Activated effector memory CD4-positive, alpha-beta T cell treated with Interleukin-2 at 50 U/mL for 16 hours (primary cell): ENCODE measurements around the gene TMEM114.
"Not testable (repeated sequence)": the region's sequence is repeated elsewhere in the genome, so short reads cannot be mapped to it uniquely, and the experiment has no call there.

Experiments
- DNase-seq: peaks from one replicate; pipeline ENCODE4 v3.0.0-alpha.2; 2020

Gene TMEM114

DNA sequence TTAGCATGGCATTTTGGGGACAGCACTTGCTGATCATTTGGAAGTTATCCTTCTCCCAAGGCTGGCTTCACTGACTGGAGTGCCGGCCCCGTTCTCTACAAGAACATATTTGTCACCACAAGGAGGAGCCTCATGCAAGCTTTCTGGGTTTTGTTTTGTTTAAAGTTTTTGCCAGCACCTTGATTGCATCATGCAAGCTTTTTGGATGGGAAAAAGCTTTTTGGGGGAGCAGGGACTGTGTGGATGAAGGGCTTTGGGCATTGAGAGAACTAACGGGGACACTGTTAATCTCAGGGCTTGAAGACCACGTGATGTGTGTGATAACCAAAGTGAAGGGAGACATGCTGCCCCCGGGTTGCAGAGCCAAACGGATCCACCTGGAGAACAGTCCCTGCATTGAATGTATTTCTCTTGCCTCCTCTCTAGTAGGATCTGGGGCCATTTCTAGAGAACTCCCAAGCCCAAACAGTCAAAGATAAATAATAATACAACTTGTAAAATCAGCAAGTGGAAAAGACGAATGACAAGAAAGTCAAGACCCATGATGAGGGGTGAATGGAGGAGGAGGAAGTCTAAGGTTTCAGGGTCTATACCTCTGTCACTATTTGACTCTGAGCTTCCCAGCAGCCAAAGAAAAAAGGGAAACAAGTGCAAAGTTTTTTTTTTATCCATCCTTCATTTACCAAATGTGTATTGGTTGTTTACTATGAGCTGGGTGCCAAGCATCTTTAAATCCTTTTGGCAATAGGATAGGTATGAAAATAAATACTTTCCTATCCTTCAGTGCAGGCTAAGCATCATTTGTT lies 17.2 kb downstream of the TMEM114 start:
- DNase-seq: no peak

GRCh38 chr16:8572063-8572918 lies 18.0 kb downstream of the TMEM114 start:
- DNase-seq: no peak

- no peak for DNase-seq
Measured at GRCh38 chr16:8571061-8571596, 19.2 kb downstream of the TMEM114 start.

GRCh38 chr16:8570393-8570792 lies 19.9 kb downstream of the TMEM114 start:
- DNase-seq: not testable (repeated sequence)

GRCh38 chr16:8569650-8570346 lies 20.5 kb downstream of the TMEM114 start:
- no peak for DNase-seq

DNA sequence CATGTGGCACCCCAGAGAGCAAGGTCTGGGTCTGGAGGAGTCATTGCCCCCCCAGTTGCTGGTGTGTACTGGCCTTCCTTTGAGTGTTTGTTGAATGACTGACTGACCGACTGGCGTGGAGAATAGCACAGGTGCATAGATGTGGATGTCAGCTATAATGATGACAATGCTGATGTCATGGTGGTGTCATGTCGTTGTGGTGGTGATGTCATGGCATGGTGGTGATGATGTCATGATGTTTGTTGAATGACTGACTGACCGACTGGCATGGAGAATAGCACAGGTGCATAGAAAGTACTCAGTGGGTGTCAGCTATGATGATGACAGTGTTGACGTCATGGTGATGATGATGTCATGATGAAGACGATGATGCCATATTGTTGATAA lies 22.1 kb downstream of the TMEM114 start:
- DNase-seq: no peak

DNA sequence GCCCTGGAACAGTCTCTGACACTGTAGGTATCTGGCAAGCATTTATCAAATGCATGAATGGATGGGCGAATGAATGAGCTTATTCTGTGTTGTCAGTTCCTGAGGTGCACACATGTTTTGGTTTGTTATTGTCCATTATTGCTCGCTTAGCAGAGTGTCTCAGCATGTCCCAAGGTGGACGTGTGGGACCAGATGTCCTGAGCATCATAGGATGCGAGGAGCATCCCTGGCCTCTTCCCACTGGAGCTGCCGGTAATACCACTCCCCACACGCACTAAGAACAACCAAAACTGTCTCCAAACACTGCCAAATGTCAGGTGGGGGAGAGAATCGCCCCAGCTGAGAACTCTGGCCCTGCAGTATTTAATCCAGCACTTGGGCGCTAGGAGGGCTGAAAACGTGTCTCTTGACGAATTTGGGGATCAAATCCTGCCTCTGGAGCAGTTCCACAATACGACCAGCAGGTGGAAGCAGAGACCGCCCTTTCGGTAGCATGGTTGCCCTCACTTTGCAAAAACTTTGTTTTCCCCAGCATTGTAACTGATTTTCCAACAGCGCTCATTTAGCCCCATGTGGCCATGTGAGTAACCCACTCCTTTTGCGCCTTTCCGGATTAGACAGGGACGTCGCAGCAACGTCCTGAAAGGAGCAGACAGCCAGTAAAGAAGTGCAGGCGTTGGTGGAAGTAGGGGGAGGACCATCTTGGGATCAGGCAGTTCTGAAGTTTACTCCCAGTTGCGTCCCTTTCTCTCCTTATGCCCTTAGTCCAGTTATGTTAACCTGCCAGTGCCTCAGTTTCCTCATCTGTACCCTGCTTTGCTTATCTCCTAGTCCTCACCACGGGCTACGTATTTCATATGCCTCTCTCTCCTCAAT lies 22.7 kb downstream of the TMEM114 start:
- peak; percentile 55 for DNase-seq

GRCh38 chr16:8565498-8565897 lies 24.8 kb downstream of the TMEM114 start:
- DNase-seq: no peak

- DNase-seq: no peak
Measured at GRCh38 chr16:8564934-8565345, 25.4 kb downstream of the TMEM114 start.

GRCh38 chr16:8563944-8564540 lies 26.3 kb downstream of the TMEM114 start:
- DNase-seq: not testable (repeated sequence)

- no peak for DNase-seq
Measured at GRCh38 chr16:8561496-8561895, 28.8 kb downstream of the TMEM114 start.

- DNase-seq: no peak
Measured at GRCh38 chr16:8555400-8555799, 34.9 kb downstream of the TMEM114 start.

GRCh38 chr16:8554881-8555280 lies 35.4 kb downstream of the TMEM114 start:
- DNase-seq: no peak

- no peak for DNase-seq
Measured at GRCh38 chr16:8554022-8554421, 36.3 kb downstream of the TMEM114 start.

GRCh38 chr16:8552487-8553221 lies 37.7 kb downstream of the TMEM114 start:
- no peak for DNase-seq

GRCh38 chr16:8551388-8552332 lies 38.7 kb downstream of the TMEM114 start:
- no peak for DNase-seq

DNA sequence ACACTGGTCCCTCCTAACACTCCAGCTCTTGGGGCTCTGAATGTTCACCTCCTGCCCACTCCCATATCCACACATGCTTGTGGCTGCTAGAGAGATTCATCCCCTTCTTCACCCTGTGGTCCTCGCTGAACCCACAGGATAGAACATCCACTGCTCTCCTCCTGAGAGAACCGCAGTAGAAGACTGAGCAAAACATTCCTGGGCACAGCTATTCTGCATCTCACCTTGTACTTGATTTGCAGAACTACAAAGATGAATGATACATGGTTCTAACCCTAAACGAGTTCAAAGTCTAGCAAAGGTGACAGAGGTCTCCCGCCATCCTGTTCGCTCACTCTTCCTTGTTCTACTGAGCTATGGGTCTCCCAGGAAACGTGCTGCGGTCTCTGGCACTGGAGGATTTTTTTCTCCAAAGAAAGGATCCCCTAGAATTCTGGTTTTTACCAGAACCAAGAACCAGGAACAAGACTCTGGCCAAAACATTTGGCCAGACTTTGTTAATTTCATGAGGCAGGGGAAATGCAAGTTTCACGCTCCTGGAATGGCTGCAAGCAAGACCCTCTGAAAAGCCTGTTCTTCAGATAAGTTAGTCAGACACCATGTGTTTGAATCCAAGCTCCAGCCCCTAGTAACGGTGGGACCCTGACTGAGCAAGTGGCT lies 39.5 kb downstream of the TMEM114 start:
- no peak for DNase-seq

GRCh38 chr16:8549843-8550412 lies 40.4 kb downstream of the TMEM114 start:
- no peak for DNase-seq

GRCh38 chr16:8548166-8548565 lies 42.1 kb downstream of the TMEM114 start:
- DNase-seq: no peak
